ENCODE data around the gene SLC25A3. TPM values are rescaled to one million over a fixed set of nuclear protein-coding genes. Genes with fewer than 3 reads are reported as not detected.

The SLC25A3 gene
- total and polyA plus RNA-seq, 2 of the 13 experiments (the other 11 are each of a cell fraction or from before 2014, with no cell fraction given) = 292 to 829 TPM

DNA sequence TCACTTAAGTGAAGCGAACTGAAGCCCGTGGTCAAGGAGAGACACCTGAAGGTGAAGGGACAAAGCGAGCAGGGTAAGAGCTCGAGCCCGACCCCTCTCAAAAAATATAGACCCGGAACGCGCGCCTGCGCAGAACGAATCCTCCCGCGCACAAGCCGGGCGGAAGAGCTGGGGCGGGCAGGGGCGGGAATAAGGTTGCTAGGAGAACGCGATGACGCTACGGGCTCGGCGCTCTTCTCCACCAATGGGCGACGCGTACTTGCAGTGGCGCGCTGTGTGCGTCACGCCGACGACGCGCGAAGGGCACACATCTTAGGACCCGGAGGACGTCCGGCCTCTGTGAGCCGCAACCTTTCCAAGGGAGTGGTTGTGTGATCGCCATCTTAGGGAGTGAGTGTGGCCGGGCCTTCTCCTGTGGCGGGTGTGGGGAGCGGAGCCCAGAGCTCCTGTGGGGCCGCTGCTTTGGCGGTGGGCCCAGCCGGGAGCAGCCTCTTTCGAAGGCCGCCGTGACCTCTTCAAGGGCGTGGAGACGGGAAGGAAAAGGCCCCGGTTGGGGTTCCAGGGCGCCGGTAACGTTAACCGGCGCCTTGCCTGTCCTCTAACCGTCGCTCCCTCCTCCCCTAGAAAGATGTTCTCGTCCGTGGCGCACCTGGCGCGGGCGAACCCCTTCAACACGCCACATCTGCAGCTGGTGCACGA is at the start of gene SLC25A3 (continued):
- TF ChIP-seq KLF16 (CRISPR knock-in tag; IDR thresholded peaks at IDR 0.05) (peak in 1 of 2 experiments; percentile 95; a peak in 2 of 4 replicates), ZNF781 (CRISPR knock-in tag; IDR thresholded peaks at IDR 0.05; ENCODE audit: borderline replicate concordance, not compliant biosample characterization) (peak; percentile 89), ZBTB38 (CRISPR knock-in tag; IDR thresholded peaks at IDR 0.05) (peak; percentile 60; the same call in 1 of the 2 replicates), MTF1 (CRISPR knock-in tag; IDR thresholded peaks at IDR 0.05) (no peak), GLI4 (CRISPR knock-in tag; IDR thresholded peaks at IDR 0.05; ENCODE audit: borderline replicate concordance) (no peak), HOXA7 (CRISPR knock-in tag; IDR thresholded peaks at IDR 0.05) (no peak), ZNF326 (CRISPR knock-in tag; IDR thresholded peaks at IDR 0.05; ENCODE audit: borderline replicate concordance) (no peak), NFIC (IDR thresholded peaks at IDR 0.05; ENCODE audit: low read length) (no peak), ZNF180 (CRISPR knock-in tag; IDR thresholded peaks at IDR 0.05; ENCODE audit: borderline replicate concordance, low read depth) (no peak), ZNF431 (CRISPR knock-in tag; IDR thresholded peaks at IDR 0.05; ENCODE audit: borderline replicate concordance, low read depth) (peak; percentile 63; the same call in 1 of the 2 replicates), RARG (CRISPR knock-in tag; IDR thresholded peaks at IDR 0.05; ENCODE audit: low read depth) (no peak), NR2F1 (CRISPR knock-in tag; IDR thresholded peaks at IDR 0.05) (no peak), ZNF3 (CRISPR knock-in tag; IDR thresholded peaks at IDR 0.05) (no peak)
- TF ChIP-seq, protein P1, sequence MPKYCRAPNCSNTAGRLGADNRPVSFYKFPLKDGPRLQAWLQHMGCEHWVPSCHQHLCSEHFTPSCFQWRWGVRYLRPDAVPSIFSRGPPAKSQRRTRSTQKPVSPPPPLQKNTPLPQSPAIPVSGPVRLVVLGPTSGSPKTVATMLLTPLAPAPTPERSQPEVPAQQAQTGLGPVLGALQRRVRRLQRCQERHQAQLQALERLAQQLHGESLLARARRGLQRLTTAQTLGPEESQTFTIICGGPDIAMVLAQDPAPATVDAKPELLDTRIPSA (CRISPR knock-in tag; IDR thresholded peaks at IDR 0.05; ENCODE audit: borderline replicate concordance) = peak; percentile 54; the same call in 1 of the 2 replicates
- TF ChIP-seq, protein P2, sequence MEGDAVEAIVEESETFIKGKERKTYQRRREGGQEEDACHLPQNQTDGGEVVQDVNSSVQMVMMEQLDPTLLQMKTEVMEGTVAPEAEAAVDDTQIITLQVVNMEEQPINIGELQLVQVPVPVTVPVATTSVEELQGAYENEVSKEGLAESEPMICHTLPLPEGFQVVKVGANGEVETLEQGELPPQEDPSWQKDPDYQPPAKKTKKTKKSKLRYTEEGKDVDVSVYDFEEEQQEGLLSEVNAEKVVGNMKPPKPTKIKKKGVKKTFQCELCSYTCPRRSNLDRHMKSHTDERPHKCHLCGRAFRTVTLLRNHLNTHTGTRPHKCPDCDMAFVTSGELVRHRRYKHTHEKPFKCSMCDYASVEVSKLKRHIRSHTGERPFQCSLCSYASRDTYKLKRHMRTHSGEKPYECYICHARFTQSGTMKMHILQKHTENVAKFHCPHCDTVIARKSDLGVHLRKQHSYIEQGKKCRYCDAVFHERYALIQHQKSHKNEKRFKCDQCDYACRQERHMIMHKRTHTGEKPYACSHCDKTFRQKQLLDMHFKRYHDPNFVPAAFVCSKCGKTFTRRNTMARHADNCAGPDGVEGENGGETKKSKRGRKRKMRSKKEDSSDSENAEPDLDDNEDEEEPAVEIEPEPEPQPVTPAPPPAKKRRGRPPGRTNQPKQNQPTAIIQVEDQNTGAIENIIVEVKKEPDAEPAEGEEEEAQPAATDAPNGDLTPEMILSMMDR (CRISPR knock-in tag; IDR thresholded peaks at IDR 0.05) = no peak
- TF ChIP-seq, protein P3, sequence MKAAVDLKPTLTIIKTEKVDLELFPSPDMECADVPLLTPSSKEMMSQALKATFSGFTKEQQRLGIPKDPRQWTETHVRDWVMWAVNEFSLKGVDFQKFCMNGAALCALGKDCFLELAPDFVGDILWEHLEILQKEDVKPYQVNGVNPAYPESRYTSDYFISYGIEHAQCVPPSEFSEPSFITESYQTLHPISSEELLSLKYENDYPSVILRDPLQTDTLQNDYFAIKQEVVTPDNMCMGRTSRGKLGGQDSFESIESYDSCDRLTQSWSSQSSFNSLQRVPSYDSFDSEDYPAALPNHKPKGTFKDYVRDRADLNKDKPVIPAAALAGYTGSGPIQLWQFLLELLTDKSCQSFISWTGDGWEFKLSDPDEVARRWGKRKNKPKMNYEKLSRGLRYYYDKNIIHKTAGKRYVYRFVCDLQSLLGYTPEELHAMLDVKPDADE (CRISPR knock-in tag; IDR thresholded peaks at IDR 0.05) = no peak
- TF ChIP-seq, protein P4, sequence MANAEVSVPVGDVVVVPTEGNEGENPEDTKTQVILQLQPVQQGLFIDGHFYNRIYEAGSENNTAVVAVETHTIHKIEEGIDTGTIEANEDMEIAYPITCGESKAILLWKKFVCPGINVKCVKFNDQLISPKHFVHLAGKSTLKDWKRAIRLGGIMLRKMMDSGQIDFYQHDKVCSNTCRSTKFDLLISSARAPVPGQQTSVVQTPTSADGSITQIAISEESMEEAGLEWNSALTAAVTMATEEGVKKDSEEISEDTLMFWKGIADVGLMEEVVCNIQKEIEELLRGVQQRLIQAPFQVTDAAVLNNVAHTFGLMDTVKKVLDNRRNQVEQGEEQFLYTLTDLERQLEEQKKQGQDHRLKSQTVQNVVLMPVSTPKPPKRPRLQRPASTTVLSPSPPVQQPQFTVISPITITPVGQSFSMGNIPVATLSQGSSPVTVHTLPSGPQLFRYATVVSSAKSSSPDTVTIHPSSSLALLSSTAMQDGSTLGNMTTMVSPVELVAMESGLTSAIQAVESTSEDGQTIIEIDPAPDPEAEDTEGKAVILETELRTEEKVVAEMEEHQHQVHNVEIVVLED (CRISPR knock-in tag; IDR thresholded peaks at IDR 0.05; ENCODE audit: borderline replicate concordance) = peak; percentile 97
- TF ChIP-seq, protein P5, sequence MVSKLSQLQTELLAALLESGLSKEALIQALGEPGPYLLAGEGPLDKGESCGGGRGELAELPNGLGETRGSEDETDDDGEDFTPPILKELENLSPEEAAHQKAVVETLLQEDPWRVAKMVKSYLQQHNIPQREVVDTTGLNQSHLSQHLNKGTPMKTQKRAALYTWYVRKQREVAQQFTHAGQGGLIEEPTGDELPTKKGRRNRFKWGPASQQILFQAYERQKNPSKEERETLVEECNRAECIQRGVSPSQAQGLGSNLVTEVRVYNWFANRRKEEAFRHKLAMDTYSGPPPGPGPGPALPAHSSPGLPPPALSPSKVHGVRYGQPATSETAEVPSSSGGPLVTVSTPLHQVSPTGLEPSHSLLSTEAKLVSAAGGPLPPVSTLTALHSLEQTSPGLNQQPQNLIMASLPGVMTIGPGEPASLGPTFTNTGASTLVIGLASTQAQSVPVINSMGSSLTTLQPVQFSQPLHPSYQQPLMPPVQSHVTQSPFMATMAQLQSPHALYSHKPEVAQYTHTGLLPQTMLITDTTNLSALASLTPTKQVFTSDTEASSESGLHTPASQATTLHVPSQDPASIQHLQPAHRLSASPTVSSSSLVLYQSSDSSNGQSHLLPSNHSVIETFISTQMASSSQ (IDR thresholded peaks at IDR 0.05; ENCODE audit: low read depth) = no peak
- TF ChIP-seq, protein P5 (CRISPR knock-in tag; IDR thresholded peaks at IDR 0.05; ENCODE audit: borderline replicate concordance) = peak; percentile 74; the same call in 1 of the 2 replicates

Measured in HepG2 (cell line).